Measurements from ENCODE around the gene SELENOT. TPM values are rescaled to one million over a fixed set of nuclear protein-coding genes. Genes with fewer than 3 reads are reported as not detected.
A peak's percentile ranks its signal among the peaks of the same experiment; 100 is the strongest.
"Not testable (repeated sequence)": the region's sequence is repeated elsewhere in the genome, so short reads cannot be mapped to it uniquely, and the experiment has no call there.

SELENOT gene
- polyA plus RNA-seq, 2 donors = 14.6 to 62.5 TPM

GRCh38 chr3:150622955-150623354 lies 19.8 kb downstream of the SELENOT start:
- not testable (repeated sequence) for H3K9me3 ChIP-seq (ENCODE audit: control insufficient read depth in 2 of 2, insufficient read depth in 1 of 2, low read depth in 1 of 2, low read length in 1 of 2); H3K4me1 ChIP-seq (ENCODE audit: control insufficient read depth in 2 of 2, insufficient read depth in 2 of 2, low read length in 1 of 2); H3K27me3 ChIP-seq (ENCODE audit: control insufficient read depth in 1 of 2, insufficient read depth in 2 of 2, low read length in 2 of 2); H3K4me3 ChIP-seq (ENCODE audit: low read depth in 1 of 2, low read length in 2 of 2); H3K36me3 ChIP-seq (ENCODE audit: control insufficient read depth in 2 of 2, insufficient read depth in 2 of 2, low read length in 1 of 2); H3K27ac ChIP-seq (ENCODE audit: low read depth in 2 of 2, low read length in 1 of 2)

- H3K9me3 ChIP-seq (ENCODE audit: control insufficient read depth in 2 of 2, insufficient read depth in 1 of 2, low read depth in 1 of 2, low read length in 1 of 2) = no peaks in the 10 kb centered on the region
- no peaks in the 10 kb centered on the region for H3K27me3 ChIP-seq (ENCODE audit: control insufficient read depth in 1 of 2, insufficient read depth in 2 of 2, low read length in 2 of 2)
- no peak overlapping the region for H3K4me3 ChIP-seq (ENCODE audit: low read depth in 1 of 2, low read length in 2 of 2)
- no peaks in the 10 kb centered on the region for H3K4me1 ChIP-seq (ENCODE audit: control insufficient read depth in 2 of 2, insufficient read depth in 2 of 2, low read length in 1 of 2)
- H3K36me3 ChIP-seq (ENCODE audit: control insufficient read depth in 2 of 2, insufficient read depth in 2 of 2, low read length in 1 of 2) = peaks cover 1 to 2% of the 10 kb centered on the region in 2 donors
- 96 to 97% methylated on average over 1 of the region's 1 CpG for WGBS, 2 donors
- no peak overlapping the region for H3K27ac ChIP-seq (ENCODE audit: low read depth in 2 of 2, low read length in 1 of 2)
Observed at GRCh38 chr3:150623945-150624344, 20.8 kb downstream of the SELENOT start.

GRCh38 chr3:150626148-150626930 lies 23.2 kb downstream of the SELENOT start:
- Histone ChIP-seq H3K27ac (ENCODE audit: low read depth in 2 of 2, low read length in 1 of 2) (no peak overlapping the region), H3K9me3 (ENCODE audit: control insufficient read depth in 2 of 2, insufficient read depth in 1 of 2, low read depth in 1 of 2, low read length in 1 of 2) (no peaks in the 10 kb centered on the region), H3K36me3 (ENCODE audit: control insufficient read depth in 2 of 2, insufficient read depth in 2 of 2, low read length in 1 of 2) (peaks cover 1 to 4% of the 10 kb centered on the region in 2 donors), H3K27me3 (ENCODE audit: control insufficient read depth in 1 of 2, insufficient read depth in 2 of 2, low read length in 2 of 2) (no peaks in the 10 kb centered on the region), H3K4me1 (ENCODE audit: control insufficient read depth in 2 of 2, insufficient read depth in 2 of 2, low read length in 1 of 2) (no peaks in the 10 kb centered on the region), H3K4me3 (ENCODE audit: low read depth in 1 of 2, low read length in 2 of 2) (no peak overlapping the region)
- 96% methylated on average over 2 of the region's 2 CpGs for WGBS, 2 donors

- Histone ChIP-seq H3K27me3 (ENCODE audit: control insufficient read depth in 1 of 2, insufficient read depth in 2 of 2, low read length in 2 of 2) (no peaks in the 10 kb centered on the region), H3K27ac (ENCODE audit: low read depth in 2 of 2, low read length in 1 of 2) (no peak overlapping the region), H3K4me1 (ENCODE audit: control insufficient read depth in 2 of 2, insufficient read depth in 2 of 2, low read length in 1 of 2) (no peaks in the 10 kb centered on the region), H3K9me3 (ENCODE audit: control insufficient read depth in 2 of 2, insufficient read depth in 1 of 2, low read depth in 1 of 2, low read length in 1 of 2) (no peaks in the 10 kb centered on the region), H3K36me3 (ENCODE audit: control insufficient read depth in 2 of 2, insufficient read depth in 2 of 2, low read length in 1 of 2) (peaks cover 1 to 4% of the 10 kb centered on the region in 2 donors), H3K4me3 (ENCODE audit: low read depth in 1 of 2, low read length in 2 of 2) (no peak overlapping the region)
- 72 to 82% methylated on average over 2 of the region's 2 CpGs for WGBS, 2 donors
Observed at GRCh38 chr3:150627557-150627956, 24.4 kb downstream of the SELENOT start.

GRCh38 chr3:150631515-150632221 lies 28.5 kb downstream of the SELENOT start:
- Histone ChIP-seq H3K27me3 (ENCODE audit: control insufficient read depth in 1 of 2, insufficient read depth in 2 of 2, low read length in 2 of 2) (no peaks in the 10 kb centered on the region), H3K4me1 (ENCODE audit: control insufficient read depth in 2 of 2, insufficient read depth in 2 of 2, low read length in 1 of 2) (no peaks in the 10 kb centered on the region), H3K36me3 (ENCODE audit: control insufficient read depth in 2 of 2, insufficient read depth in 2 of 2, low read length in 1 of 2) (peaks cover 1 to 4% of the 10 kb centered on the region in 2 donors), H3K4me3 (ENCODE audit: low read depth in 1 of 2, low read length in 2 of 2) (no peak overlapping the region), H3K9me3 (ENCODE audit: control insufficient read depth in 2 of 2, insufficient read depth in 1 of 2, low read depth in 1 of 2, low read length in 1 of 2) (no peaks in the 10 kb centered on the region), H3K27ac (ENCODE audit: low read depth in 2 of 2, low read length in 1 of 2) (no peak overlapping the region)
- 92 to 94% methylated on average over 7 of the region's 7 CpGs for WGBS, 2 donors

GRCh38 chr3:150635076-150635475 lies 32.0 kb downstream of the SELENOT start:
- H3K27ac ChIP-seq (ENCODE audit: low read depth in 2 of 2, low read length in 1 of 2) = peak overlapping the region in 1 of 2 donors; percentile 61
- H3K27me3 ChIP-seq (ENCODE audit: control insufficient read depth in 1 of 2, insufficient read depth in 2 of 2, low read length in 2 of 2) = no peaks in the 10 kb centered on the region
- 60 to 63% methylated on average over 6 of the region's 6 CpGs for WGBS, 2 donors
- H3K36me3 ChIP-seq (ENCODE audit: control insufficient read depth in 2 of 2, insufficient read depth in 2 of 2, low read length in 1 of 2) = peaks cover 0 to 2% of the 10 kb centered on the region in 2 donors
- no peaks in the 10 kb centered on the region for H3K4me1 ChIP-seq (ENCODE audit: control insufficient read depth in 2 of 2, insufficient read depth in 2 of 2, low read length in 1 of 2)
- no peaks in the 10 kb centered on the region for H3K9me3 ChIP-seq (ENCODE audit: control insufficient read depth in 2 of 2, insufficient read depth in 1 of 2, low read depth in 1 of 2, low read length in 1 of 2)
- no peak overlapping the region for H3K4me3 ChIP-seq (ENCODE audit: low read depth in 1 of 2, low read length in 2 of 2)

- H3K9me3 ChIP-seq (ENCODE audit: control insufficient read depth in 2 of 2, insufficient read depth in 1 of 2, low read depth in 1 of 2, low read length in 1 of 2) = no peaks in the 10 kb centered on the region
- 70 to 80% methylated on average over 1 of the region's 1 CpG for WGBS, 2 donors
- no peak overlapping the region for H3K27ac ChIP-seq (ENCODE audit: low read depth in 2 of 2, low read length in 1 of 2)
- H3K4me3 ChIP-seq (ENCODE audit: low read depth in 1 of 2, low read length in 2 of 2) = no peak overlapping the region
- peaks cover 0 to under 1% of the 10 kb centered on the region in 2 donors for H3K36me3 ChIP-seq (ENCODE audit: control insufficient read depth in 2 of 2, insufficient read depth in 2 of 2, low read length in 1 of 2)
- H3K4me1 ChIP-seq (ENCODE audit: control insufficient read depth in 2 of 2, insufficient read depth in 2 of 2, low read length in 1 of 2) = no peaks in the 10 kb centered on the region
- no peaks in the 10 kb centered on the region for H3K27me3 ChIP-seq (ENCODE audit: control insufficient read depth in 1 of 2, insufficient read depth in 2 of 2, low read length in 2 of 2)
Observed at GRCh38 chr3:150635526-150635925, 32.4 kb downstream of the SELENOT start.

GRCh38 chr3:150636258-150636657 lies 33.1 kb downstream of the SELENOT start:
- Histone ChIP-seq H3K27me3 (ENCODE audit: control insufficient read depth in 1 of 2, insufficient read depth in 2 of 2, low read length in 2 of 2) (no peaks in the 10 kb centered on the region), H3K4me3 (ENCODE audit: low read depth in 1 of 2, low read length in 2 of 2) (no peak overlapping the region), H3K27ac (ENCODE audit: low read depth in 2 of 2, low read length in 1 of 2) (peak overlapping the region in 1 of 2 donors; percentile 9), H3K9me3 (ENCODE audit: control insufficient read depth in 2 of 2, insufficient read depth in 1 of 2, low read depth in 1 of 2, low read length in 1 of 2) (no peaks in the 10 kb centered on the region), H3K36me3 (ENCODE audit: control insufficient read depth in 2 of 2, insufficient read depth in 2 of 2, low read length in 1 of 2) (no peaks in the 10 kb centered on the region), H3K4me1 (ENCODE audit: control insufficient read depth in 2 of 2, insufficient read depth in 2 of 2, low read length in 1 of 2) (no peaks in the 10 kb centered on the region)
- WGBS, 2 donors = 90 to 97% methylated on average over 5 of the region's 5 CpGs

- Histone ChIP-seq H3K9me3 (ENCODE audit: control insufficient read depth in 2 of 2, insufficient read depth in 1 of 2, low read depth in 1 of 2, low read length in 1 of 2) (no peaks in the 10 kb centered on the region), H3K27ac (ENCODE audit: low read depth in 2 of 2, low read length in 1 of 2) (no peak overlapping the region), H3K4me1 (ENCODE audit: control insufficient read depth in 2 of 2, insufficient read depth in 2 of 2, low read length in 1 of 2) (no peaks in the 10 kb centered on the region), H3K4me3 (ENCODE audit: low read depth in 1 of 2, low read length in 2 of 2) (no peak overlapping the region), H3K36me3 (ENCODE audit: control insufficient read depth in 2 of 2, insufficient read depth in 2 of 2, low read length in 1 of 2) (no peaks in the 10 kb centered on the region), H3K27me3 (ENCODE audit: control insufficient read depth in 1 of 2, insufficient read depth in 2 of 2, low read length in 2 of 2) (no peaks in the 10 kb centered on the region)
- 62 to 63% methylated on average over 5 of the region's 5 CpGs for WGBS, 2 donors
Observed at GRCh38 chr3:150639262-150639661, 36.1 kb downstream of the SELENOT start.

All from esophagus (tissue), 2 donors.